T follicular helper cell (primary cell): ENCODE data around the gene EMILIN2.

Experiments used
- DNase-seq: peaks from one replicate; pipeline ENCODE4 v3.0.0-alpha.2; 2020; ENCODE audit warnings: low read depth

EMILIN2 gene

DNA sequence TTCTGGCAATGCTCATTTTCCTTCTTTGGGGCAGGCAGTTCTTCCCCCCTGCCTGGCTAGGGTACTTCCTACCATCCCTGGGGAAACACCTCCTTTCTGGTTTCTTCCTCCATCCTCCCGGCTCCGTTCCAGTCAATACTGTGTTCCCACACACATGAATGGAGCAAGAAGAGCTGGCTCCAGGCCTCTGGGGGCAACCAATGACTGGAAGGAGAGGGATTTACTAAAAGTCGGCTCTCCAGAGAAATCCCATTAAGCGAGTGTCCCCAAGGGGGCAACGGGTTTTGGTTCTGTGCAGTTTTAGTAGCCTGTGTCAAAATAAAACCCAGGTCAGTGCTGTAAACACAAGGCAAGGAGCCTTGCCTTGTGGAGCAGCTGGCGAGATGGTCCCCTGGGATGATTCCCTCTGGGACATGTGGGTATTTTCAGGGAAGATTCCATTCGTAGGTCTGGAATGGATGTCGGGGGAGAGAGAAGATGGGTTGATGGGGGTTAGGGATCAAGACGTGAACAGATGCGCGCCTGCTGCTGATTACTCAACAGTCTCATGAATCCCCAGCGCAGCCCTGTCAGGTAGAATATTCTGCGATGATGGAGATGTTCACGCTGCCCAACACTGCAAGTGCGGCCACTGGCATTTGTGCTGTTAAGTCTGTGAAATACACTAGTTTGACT lies 32.0 kb downstream of the EMILIN2 start:
- no peak for DNase-seq

DNA sequence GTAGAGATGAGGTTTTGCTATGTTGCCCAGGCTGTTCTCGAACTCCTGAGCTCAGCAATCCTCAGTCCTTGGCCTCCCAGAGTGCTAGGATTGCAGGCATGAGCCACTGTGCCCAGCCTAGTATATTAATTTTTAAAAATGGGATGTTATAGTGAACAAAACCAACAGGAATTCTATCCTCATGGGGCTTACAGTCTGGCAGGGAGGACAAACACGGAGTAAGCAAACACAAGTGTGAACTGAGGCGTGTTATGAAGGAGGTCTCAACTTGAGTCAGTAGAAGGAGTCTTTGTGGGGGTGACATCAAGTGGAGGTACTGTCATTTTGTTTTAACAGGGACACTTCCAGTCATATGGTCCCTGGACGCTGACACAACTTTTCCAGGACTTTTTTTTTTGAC lies 33.1 kb downstream of the EMILIN2 start:
- DNase-seq = no peak

DNA sequence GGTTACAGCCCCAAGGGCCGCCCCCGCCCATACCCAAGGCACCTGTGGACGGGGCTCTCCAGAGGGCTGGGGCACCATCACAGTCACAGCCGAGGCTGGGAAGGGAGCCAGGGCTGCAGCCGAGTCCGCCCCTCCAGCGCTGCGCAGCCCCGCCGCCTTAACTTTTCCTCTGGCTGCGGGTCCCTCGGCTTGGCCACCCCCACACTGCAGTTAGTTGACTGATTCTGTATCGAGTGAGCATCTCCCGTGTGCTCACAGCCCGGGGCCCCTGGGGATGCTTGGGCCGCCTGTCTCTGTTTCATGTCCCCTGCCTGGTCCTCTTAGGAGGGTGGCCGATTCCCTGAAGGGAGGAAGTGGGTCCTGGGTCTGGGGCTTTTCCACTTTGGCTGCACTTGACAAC lies 33.7 kb downstream of the EMILIN2 start:
- DNase-seq = no peak

DNA sequence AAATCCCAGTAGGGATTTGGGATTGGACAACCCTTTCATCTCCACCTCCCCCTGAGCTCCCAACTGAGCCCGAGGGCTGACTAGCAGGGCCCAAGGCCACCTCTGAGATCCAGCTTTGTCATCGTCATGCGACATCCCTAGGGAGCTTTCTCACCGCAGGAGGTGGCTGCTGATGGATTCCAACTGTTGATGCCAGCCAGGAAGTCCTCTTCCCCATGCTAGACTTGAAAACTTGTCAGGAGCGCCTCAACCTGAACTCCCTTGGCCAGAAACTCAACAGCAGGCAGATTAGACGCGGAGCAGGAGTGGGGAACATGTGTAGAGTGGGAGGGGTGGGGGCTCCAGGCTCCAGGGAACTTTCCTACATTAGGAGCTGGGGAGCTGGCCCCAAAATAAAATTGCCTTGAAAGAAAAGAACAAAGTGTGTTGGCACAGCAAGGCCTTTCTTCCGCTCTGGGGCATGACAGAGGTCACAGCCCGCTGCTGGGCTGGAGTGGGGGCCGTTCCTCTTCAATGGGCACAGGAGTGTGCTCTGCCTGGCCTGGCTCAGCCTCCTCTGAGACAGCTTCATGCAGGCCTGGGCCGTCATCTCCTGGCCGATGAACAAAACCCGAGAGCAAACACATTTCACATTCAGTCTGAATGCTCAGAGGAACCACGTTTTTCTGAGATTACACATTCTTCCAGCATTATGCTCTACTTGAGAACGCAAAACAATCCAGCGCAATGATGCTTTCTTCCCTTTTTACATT lies 34.5 kb downstream of the EMILIN2 start:
- no peak for DNase-seq

DNA sequence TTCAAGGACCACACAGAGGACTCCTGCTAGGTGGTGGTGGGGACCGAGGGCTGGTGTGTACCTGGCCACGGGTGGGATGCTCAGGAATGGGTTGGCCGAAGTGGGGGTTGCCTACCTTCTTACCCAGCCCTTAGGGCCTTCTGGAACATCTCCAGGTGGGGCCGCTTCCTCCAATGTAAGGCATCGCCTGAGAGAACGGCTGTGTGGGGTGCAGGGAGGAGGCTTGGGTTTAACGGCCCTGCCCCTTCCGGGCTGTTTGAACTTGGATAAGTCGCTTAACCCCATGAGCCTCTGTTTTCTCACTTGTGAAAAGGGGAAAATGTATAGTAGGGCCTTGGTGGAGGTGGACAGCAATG lies 35.0 kb downstream of the EMILIN2 start:
- no peak for DNase-seq

DNA sequence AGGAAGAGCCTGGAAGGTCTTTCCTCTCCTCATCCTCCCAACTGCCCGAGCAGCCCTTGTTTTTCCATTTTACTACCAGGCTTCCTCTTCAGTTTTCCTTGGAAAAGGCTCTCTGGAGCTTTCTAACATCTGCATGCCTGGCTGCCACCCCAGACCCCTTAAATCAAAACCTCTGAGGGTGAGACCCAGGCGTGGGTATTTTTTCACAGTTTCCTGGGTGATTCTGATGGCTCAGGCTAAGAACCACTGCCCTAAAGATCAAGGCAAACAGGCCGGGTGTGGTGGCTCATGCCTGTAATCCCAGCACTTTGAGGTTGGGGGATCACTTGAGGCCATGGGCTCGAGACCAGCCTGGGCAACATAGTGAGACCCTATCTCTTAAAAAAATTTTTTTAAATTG lies 35.4 kb downstream of the EMILIN2 start:
- no peak for DNase-seq

DNA sequence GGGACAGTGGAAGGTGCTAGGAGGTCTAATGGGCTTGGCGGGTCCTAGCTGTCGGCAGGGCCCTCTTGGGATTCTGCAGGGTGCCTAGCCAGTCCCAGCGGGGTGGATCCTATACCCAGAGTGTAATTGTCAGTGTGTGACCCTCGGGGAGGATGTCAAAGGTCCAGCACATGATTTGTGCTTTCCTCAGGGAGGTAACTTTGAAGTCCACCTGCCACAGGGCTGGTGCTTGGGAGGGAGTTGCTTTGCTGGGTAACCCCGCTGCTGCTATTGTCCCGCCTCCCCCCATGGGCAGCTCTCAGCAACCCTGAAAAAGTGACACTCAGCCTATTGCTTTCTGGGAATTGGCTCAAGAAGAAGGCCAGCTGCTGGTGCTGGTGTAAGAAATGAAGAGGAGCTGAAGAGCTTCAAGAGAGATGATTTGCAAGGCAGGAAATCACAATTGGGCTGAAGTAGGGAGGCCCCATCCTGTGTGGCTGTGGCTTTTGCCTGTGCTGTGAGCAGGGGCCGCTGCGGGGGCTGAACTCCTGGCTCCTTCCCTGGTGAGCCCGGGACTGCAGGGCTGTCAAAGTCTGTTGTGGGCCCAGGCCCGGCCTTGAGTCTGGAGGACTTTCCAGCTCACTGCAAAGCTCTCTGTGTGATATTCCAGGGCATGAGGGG lies 36.4 kb downstream of the EMILIN2 start:
- no peak for DNase-seq

DNA sequence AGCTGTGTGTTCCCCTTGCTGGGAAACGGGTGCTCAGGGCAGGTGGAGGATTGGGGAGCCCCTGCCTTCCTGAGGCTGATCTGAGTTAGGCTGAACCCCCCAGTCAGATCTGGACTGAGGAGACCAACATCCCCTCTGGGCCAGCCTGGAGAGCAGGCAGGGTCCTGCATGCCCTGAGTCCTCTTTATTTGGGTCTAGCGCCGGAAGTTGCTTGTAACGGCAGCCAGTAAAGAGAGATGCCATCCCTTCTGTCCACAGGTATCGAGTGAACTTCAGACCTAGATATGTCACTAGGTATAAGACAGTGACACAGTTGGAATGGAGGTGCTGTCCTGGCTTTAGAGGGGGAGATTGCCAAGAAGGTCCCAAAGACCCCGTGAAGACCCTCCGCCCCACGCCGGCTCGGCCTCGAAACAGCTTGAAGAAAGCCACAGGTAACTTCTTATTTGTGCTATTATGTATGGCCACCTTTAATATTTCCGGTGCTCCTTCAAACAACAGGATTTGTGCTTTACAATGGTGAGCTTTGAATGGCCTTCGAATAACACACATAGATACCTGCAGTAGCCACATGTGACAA lies 38.0 kb downstream of the EMILIN2 start:
- no peak for DNase-seq

DNA sequence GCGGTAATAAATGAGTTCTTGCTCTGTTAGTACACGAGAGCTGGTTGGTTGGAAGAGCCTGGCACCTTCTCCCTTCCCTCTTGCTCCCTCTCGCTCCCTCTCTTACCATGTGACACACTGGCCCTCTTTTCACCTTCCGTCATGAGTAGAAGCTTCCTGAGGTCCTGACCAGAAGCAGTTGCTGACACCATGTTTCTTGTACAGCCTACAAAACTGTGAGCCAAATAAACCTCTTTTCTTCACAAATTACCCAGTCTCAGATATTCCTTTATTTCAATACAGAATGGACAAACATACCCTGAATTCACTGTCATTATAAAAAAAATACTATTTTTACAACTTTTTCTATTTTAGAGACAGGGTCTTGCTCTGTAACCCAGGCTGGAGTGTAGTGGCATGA lies 40.7 kb downstream of the EMILIN2 start:
- DNase-seq = no peak

DNA sequence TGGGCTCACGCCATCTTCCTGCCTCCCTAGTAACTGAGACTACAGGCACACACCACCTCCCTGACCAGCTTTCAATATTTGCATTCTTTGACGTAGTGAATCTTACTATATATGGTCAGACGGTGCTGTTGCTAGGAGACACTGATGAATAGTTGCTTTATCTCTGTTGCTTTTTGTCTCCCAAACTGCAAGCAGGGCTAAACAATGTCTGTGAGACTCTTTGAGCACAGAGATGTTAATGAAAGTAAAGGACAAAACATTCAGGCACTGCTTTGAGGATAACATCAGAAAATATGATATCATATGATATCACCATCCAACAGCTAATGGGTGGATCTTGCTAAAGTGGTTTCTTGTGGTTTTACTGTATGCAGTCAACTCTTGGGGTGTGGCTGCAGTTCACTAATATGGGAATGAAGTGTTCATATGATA lies 43.0 kb downstream of the EMILIN2 start:
- no peak for DNase-seq

DNA sequence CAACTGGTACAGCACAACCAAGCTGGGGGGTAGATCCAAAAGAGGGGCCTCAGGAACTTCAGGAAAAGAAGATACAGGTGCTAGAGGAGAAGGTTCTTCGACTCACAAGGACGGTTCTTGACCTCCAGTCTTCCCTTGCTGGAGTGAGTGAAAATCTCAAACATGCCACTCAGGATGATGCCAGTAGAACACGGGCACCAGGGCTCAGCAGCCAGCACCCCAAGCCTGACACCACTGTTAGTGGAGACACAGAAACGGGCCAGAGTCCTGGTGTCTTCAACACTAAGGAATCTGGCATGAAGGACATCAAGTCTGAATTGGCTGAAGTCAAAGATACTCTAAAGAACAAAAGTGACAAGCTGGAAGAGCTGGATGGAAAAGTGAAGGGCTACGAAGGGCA lies 43.8 kb downstream of the EMILIN2 start:
- DNase-seq = no peak

DNA sequence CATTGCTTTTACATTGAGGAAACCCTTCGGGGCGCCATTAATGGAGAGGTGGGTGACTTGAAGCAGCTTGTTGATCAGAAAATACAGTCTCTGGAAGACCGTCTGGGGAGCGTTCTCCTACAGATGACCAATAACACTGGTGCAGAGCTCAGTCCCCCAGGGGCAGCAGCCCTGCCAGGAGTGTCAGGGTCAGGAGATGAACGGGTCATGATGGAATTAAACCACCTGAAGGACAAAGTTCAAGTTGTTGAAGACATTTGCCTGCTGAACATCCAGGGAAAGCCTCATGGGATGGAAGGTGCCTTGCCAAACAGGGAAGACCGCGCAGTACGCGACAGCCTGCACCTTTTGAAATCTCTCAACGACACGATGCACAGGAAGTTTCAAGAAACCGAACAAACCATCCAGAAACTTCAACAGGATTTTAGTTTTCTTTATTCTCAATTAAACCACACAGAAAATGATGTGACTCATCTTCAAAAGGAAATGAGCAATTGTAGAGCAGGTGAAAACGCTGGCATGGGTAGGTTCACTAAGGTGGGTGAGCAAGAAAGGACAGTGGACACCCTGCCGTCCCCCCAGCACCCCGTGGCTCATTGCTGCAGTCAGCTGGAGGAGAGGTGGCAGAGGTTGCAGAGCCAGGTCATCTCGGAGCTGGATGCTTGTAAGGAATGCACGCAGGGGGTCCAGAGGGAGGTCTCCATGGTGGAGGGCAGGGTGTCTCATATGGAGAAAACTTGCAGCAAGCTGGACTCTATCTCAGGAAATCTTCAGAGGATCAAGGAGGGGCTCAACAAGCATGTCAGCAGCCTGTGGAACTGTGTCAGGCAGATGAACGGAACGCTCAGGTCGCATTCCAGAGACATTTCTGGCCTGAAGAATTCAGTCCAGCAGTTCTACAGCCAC lies 45.0 kb downstream of the EMILIN2 start:
- DNase-seq = no peak

DNA sequence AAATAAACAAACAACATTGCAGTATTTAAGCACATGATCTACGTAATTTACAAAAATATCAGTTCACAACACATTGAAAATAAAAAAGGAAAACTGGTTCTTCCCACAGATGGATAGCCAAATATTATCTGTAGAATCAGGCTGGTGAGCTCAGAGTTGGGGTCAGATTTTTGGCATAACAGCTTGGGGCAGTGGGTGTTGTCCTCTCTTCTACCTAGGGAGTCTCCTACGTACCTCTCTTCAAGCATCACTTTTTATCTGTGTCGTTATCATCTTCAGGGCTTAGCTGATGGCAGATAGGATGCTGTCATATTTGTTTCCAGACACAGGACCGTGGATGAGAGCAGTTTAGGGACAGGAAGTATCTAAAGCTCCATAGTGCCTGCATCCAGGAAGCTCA lies 46.2 kb downstream of the EMILIN2 start:
- no peak for DNase-seq

DNA sequence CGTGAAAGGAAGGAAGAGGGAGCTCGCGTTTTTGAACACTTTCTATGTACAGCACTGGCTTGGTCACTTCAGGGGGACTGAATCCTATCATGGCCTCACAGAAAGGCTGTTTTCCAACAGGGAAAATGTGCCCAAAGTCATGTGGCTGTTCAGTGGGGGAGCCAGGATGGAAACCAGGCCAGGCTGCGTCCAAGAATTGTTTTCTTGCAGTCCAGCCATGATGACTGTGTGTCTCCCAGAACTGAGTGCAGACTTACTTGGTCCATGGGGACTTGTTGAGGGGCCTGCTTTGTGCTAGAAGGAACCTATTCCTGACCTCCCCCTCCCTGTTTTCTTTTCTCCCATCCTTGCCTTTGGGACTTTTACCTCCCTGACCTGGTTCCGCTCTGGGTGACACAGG lies 46.9 kb downstream of the EMILIN2 start:
- DNase-seq = no peak

DNA sequence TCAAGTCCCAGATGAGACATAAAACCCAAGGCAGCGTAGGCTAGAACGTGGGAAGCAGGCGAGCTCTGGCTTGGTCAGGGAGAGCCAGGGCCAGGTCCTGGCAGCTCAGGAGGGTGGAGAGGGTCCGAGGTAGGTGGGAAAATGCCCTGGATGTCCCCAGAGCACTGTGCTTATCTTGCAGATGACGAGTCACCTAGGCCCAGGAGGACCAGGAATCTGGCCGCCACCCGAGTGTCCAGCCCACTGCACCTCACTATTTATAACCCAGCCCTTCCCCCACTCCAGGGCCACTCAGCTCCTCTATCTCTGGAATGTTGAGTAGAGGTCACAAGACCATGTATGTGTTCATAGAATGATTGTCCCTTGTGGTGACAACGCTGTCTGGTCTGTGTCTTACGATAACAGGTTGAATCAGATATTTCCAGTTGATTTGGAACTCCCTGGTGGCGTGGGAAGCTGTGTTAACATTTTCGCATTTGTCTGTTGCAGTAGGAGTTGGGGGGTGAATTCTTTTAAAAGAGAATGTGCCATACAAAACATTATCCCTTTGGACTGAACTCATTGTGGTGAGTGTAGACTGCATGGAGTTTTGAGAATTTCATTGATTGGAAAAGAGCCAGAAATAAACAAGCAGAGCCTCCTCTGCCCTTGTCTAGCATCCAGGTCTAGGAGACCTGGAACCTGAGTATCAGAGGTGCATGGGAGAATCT lies 47.5 kb downstream of the EMILIN2 start:
- DNase-seq = no peak

DNA sequence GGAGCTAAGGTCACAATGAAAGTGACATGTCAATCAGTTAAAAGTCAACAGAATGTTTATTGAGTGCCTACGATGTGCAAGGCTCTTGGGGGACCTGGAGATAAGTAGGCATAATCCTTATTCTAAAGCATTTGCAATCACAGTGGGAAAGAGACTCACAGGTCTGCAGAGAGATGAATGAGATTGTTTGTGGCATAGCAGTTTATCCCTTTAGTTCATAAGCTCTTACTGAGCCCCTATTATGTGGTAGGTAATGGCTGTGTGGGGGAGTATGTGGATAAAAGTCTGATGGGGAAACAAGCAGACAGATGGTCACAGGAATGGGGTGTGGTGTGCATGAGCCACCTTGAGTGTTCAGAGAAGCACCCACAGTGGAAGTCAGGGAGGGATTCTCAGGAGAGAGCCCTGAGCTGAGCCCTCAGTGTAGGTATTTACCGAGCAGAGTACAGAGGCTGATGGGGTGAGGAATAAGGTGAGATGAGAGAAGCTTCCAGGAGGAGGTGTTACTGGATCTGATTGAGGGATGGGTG lies 48.1 kb downstream of the EMILIN2 start:
- no peak for DNase-seq

DNA sequence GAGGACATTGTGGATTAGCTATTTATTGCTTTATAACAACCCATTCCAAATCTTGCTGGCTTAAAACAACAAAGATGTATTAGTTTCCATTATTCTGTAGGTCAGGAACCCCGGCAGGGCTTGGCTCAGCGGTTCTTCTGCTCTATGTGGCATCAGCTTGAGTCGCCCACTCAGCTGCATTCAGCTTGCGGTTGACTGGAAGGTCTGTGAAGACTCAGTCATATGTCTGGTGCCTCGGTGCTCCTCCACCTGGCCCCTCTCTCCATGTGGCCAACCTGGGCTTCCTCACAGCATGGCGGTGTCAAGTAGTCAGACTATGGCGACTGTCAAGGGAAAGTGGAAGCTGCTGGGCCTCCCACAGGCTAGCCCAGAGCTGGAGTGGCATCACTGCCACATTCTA lies 48.6 kb downstream of the EMILIN2 start:
- no peak for DNase-seq

DNA sequence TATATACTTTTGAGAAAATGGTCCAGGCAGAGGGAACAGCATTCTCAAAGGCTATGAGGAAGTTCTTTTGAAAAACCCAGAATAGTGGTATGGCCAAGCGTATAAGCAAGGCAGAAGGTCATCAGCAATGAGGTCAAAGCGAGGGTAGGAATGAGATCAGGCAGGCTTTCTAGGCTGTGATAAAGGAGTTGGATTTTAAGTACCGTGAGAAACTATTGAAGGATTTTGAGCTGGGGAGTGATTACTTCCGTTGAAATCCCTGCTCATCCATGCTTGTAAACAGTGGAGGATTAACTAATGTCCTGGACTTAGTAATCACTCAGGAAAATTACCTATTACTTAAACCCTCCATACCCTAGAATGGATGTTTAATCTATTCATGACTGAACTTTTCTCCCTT lies 50.2 kb downstream of the EMILIN2 start:
- no peak for DNase-seq

DNA sequence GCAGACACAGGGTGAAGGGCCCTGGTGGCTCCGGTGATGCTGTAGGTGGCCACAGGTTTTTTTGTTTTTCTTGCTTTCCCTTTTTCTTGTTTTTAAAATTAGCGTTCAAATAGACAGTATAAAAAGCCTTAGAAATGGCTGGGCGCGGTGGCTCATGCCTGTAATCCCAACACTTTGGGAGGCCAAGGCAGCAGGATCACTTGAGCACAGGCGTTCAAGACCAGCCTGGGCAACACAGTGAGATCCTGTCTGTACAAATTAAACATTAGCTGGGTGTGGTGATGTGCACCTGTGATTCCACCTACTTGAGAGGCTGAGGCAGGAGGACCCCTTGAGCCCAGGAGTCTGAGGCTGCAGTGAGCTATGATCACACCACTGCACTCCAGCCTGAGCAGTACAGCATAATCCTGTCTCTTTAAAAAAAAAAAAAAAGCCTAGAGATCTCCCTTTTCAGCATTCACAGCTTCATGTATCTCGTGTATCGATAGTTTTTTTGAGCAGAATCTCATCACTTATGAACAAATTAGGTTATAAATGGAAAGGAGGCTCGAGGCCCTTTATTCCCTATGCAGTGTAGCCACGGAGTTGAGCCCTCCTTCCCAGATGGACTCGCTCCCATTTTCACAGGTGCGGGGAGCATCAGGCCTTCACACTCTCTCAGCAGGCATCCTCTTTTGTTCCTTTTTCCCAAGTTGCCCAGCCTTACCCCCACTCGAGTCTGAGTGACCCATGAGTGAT lies 50.8 kb downstream of the EMILIN2 start:
- DNase-seq = no peak

DNA sequence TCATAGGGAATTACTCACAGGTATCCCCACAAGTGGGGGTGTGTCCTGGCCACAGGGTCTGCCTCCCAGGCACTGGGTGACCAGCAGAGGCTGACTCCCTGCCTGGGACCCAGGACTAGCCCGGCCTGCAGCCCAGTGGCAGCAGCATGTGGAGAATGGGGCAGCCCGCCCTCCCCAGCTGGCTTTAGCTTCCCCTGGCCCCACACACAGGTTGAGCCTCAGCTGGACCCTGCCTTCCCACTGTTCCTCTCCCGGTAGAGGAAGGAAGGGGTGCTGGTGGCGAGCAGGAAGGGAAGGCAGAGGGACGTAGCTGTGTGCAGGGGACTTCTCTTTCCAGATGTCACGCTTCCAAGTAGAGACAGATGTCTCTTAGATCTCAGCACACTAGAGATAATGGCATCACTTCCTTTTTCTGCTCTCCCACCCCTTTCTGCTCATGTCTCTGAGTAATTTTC lies 51.4 kb downstream of the EMILIN2 start:
- DNase-seq = no peak
